HUES6 (cell line): Measurements from ENCODE around the gene DIS3L2.
"Not testable (repeated sequence)": the region's sequence is repeated elsewhere in the genome, so short reads cannot be mapped to it uniquely, and the experiment has no call there.

Experiments used
- H3K27ac ChIP-seq: 2 replicates; pipeline ENCODE4 v1.7.0; 2013; ENCODE audit warnings: low read depth, mild to moderate bottlenecking, low read length, inconsistent platforms
- H3K27me3 ChIP-seq: 2 replicates; pipeline ENCODE4 v1.6.1; 2013; ENCODE audit warnings: low read length; ENCODE audit not compliant: control insufficient read depth, insufficient read depth
- H3K36me3 ChIP-seq: 2 replicates; pipeline ENCODE4 v1.6.1; 2013; ENCODE audit warnings: low read length; ENCODE audit not compliant: control insufficient read depth, insufficient read depth
- H3K4me1 ChIP-seq: 2 replicates; pipeline ENCODE4 v1.6.1; 2013; ENCODE audit warnings: low read length; ENCODE audit not compliant: control insufficient read depth, insufficient read depth
- H3K4me3 ChIP-seq: 2 replicates; pipeline ENCODE4 v1.5.1; 2013; ENCODE audit warnings: low read depth, low read length
- H3K9ac ChIP-seq: one replicate; pipeline ENCODE4 v1.6.1; 2013; ENCODE audit warnings: mild to moderate bottlenecking, low read length
- H3K9me3 ChIP-seq: 2 replicates; pipeline ENCODE4 v1.6.1; 2013; ENCODE audit warnings: low read depth, low read length; ENCODE audit not compliant: control insufficient read depth, insufficient read depth

Gene DIS3L2

DNA sequence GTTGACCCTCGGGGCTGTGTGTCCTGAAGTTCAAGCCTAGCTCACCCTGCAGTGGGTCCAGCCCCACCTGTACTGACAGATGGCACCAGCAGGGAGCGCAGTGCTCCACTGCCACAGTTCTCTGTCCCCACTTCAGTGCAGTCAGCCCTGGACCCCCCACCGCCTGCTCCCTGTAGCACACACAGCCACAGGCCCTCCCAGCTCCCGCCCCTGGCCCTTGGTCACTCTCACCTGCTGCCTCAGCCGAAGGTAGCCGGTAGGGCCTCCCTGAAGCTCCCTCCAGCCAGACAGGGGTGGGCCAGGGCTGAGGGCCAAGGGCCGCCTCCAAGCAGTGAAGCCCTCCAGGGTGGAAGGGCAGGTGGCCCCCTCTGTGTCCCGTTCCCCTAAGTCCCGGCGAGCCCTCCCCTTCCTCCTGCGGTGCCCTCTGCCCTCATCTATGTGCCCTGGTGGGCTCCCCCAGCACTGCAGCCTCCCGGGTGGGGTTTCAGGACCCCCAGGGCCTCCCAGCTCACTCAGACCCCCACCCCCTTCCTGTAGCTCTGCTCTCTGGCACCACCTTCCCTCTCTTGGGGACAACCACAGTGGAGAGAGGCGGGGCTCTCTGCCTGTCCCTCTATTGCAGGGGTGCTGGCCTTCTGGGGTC lies 406.2 kb downstream of the DIS3L2 start:
- no peaks in the 10 kb centered on the region for H3K36me3 ChIP-seq
- no peak overlapping the region for H3K4me3 ChIP-seq
- no peak overlapping the region for H3K27ac ChIP-seq
- H3K27me3 ChIP-seq: no peaks in the 10 kb centered on the region
- H3K4me1 ChIP-seq: peaks cover 21% of the 10 kb centered on the region
- H3K9me3 ChIP-seq: no peaks in the 10 kb centered on the region
- no peak overlapping the region for H3K9ac ChIP-seq

DNA sequence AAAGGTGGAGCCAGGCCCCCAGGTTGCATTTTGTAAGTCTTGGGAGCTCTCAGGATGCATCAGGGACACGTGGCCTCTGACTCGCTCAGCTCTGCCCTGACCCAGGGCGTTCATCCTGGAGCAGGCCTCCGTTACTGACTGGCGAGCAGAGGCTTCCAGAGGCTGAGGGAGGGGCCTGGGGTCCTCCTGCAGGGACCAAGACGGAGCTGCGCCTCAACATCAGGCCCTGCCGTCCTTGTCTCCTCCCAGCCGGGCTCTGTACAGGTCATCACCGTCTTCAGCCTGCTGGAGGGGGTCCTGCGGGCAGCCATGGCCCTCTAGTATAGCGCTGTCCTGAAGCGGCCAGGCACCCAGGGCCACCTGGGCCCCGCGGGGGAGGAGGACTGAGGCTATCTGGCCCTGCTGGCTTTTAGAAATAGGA lies 406.8 kb downstream of the DIS3L2 start:
- no peaks in the 10 kb centered on the region for H3K27me3 ChIP-seq
- no peaks in the 10 kb centered on the region for H3K9me3 ChIP-seq
- no peak overlapping the region for H3K4me3 ChIP-seq
- no peaks in the 10 kb centered on the region for H3K36me3 ChIP-seq
- no peak overlapping the region for H3K27ac ChIP-seq
- no peak overlapping the region for H3K9ac ChIP-seq
- peaks cover 20% of the 10 kb centered on the region for H3K4me1 ChIP-seq

DNA sequence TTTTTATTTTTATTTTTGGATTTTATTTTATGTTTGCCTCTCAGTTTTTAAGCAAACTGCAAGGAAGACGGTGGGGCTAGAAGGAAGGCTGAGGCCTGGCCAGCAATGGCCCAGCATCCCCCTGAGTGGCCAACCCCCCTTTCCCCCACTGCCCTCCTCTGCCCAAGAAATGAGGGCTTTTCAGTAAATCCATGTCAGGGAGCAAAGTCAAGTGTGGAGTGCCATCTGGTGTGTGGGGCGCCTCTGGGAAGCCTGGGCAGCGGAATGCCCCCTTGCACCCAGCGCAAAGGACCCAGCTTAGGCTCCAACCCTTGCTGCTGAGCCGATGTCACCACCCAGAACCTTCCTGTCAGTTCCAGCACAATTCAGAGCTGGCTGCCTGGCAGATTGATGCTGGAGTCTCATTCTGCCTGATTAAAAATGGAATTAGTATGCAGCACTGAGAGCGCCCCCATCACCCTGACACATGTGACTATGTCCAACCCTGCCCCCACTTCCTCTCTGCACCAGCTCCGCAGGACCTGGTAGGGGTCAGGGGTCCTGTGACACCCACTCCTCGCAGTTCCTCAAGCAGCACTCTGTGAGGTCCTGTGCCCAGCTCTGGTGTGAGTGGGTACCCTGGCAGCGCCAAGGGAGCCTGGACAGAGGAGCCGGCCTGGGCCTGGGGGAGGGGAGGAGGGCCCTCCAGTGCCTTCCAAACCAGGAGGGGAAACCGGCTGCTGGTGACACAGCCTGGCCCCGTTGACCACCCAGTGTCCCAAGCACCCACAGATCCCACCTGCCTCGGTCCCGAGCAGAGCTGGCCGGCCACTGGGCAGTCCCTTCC lies 407.8 kb downstream of the DIS3L2 start:
- Histone ChIP-seq H3K27me3 (no peaks in the 10 kb centered on the region), H3K9me3 (no peaks in the 10 kb centered on the region), H3K36me3 (no peaks in the 10 kb centered on the region), H3K4me1 (peaks cover 20% of the 10 kb centered on the region), H3K9ac (no peak overlapping the region), H3K4me3 (no peak overlapping the region), H3K27ac (no peak overlapping the region)

DNA sequence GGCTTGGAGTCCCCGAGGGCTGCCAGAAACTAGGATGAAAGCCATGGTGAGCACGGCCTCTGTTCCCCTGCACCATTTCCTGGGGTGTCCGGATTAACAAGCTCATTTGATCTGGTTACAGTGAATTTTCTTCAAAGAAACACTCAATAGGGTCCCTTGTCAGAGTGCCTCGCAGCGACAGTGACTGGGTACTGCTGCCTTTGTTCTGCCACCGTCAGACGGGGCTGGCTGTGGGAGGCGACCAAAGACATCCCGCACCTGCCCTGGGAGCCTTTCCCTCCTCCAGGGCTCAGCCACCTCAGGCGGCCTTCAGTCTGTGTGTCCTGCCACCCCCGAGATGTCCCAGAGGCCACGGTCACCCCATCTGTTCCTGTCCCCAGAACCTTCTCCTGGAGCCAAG lies 408.5 kb downstream of the DIS3L2 start:
- H3K4me3 ChIP-seq, H3K36me3 ChIP-seq, H3K27ac ChIP-seq, H3K27me3 ChIP-seq, H3K9ac ChIP-seq, H3K9me3 ChIP-seq: not testable (repeated sequence)
- H3K4me1 ChIP-seq: peaks cover 24% of the 10 kb centered on the region

DNA sequence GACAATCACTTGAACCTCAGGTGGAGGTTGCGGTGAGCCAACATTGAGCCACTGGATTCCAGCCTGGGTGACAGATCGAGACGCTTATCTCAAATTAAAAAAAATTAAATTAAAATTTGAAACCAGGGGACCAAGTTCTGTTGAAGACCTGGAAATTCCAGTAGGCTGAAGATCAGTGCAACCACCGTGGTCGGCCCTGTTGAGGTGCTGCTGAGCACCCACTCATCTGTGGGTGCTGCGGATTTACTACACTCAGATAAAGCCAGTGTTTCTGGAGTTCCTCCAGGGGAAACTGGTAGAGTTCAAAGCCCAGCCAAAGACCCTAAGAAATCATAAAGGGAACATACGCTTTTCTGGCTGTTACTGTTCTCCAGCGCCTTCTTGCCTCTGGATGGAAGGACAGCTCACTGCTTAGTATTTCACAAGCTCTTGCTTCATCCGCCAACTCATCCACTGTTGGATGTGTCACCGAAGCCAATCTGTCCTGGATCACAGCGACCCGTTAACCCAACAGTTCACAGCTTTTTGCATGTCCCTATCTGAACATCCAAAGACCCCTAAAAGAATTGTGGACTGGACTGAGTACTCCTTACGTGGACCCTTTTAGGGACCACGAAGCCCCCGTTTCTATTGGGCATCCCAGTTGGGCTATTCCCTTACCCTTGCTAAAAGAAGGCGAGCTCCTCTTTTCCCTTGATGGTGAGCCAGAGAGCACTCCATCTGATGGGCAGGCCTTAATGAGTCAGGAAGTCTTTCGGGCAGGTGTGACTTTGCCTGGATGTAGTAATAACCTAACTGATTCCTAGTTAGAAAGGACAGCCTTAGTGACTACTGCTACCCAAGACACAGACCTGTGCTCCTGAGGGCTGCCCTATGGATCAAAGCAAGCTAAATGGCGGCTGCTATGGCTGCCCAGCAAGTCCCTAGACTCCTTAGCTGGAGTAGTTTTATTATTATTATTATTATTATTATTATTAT lies 411.0 kb downstream of the DIS3L2 start:
- Histone ChIP-seq H3K4me1 (peaks cover 19% of the 10 kb centered on the region), H3K4me3 (no peak overlapping the region), H3K9ac (no peak overlapping the region), H3K9me3 (no peaks in the 10 kb centered on the region), H3K27ac (no peak overlapping the region), H3K36me3 (no peaks in the 10 kb centered on the region), H3K27me3 (no peaks in the 10 kb centered on the region)

DNA sequence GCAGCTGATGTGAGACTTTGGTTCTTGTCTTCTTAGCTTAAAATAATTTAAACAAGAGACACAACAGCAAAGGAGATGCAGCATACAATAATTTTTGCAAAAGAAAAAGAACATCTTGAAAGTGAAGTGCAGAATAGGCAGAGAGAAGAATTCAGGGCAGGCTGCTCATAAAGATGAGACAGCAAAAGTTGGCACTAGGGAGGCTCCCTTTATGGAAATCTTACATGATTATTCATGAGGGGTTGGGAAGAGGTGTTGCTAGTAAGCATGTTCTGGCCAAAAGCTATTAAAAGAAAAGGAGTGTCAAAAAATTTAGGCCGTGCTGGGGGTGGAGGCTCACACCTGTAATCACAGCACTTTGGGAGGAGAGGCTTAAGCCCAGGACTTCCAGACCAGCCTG lies 412.8 kb downstream of the DIS3L2 start:
- H3K4me3 ChIP-seq: no peak overlapping the region
- no peaks in the 10 kb centered on the region for H3K9me3 ChIP-seq
- peaks cover 9% of the 10 kb centered on the region for H3K4me1 ChIP-seq
- no peaks in the 10 kb centered on the region for H3K36me3 ChIP-seq
- no peak overlapping the region for H3K9ac ChIP-seq
- no peak overlapping the region for H3K27ac ChIP-seq
- no peaks in the 10 kb centered on the region for H3K27me3 ChIP-seq

DNA sequence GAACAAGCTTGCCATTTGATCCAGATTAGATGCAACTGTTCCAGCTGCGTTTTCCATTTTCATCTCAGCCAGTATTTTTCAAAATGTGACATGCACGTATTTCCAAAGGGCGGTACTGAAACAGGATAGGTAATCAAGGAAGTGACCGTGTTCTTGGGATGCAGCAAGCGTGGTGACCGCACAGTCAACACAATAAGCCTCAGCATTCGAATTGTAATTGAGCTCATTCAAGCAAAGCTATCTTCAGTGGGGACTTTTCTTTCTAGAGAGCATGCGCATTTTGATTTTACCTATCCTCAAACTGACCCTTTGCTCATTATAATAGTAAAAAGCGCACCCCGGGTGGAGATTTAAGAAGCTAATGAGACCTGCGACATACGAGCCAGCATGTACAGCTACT lies 413.7 kb downstream of the DIS3L2 start:
- Histone ChIP-seq H3K4me3 (no peak overlapping the region), H3K9me3 (no peaks in the 10 kb centered on the region), H3K36me3 (no peaks in the 10 kb centered on the region), H3K27me3 (no peaks in the 10 kb centered on the region), H3K4me1 (peaks cover 4% of the 10 kb centered on the region; the same call in 1 of the 2 replicates), H3K9ac (no peak overlapping the region), H3K27ac (no peak overlapping the region)

DNA sequence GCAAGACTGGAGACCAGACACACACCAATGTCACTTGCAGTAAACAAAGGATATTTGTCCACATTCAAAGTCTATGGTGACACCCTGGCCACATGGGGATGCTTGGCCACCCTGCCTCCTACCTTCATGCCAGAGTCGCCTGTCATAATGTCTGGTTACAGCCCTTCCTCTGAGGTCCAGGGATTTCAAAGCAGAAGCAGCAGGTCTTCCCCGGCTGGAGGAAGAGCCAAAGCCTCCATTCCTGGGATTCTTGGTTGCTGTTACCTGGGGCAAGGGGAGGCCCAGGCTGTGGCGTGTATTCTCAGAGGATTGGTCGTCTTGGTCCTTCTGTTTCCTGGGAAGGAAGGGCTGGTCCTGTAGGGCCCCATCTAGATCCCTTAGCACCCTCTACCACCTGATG lies 414.7 kb downstream of the DIS3L2 start:
- Histone ChIP-seq H3K36me3 (no peaks in the 10 kb centered on the region), H3K4me3 (no peak overlapping the region), H3K4me1 (peaks cover 4% of the 10 kb centered on the region; the same call in 1 of the 2 replicates), H3K9me3 (no peaks in the 10 kb centered on the region), H3K9ac (no peak overlapping the region), H3K27me3 (no peaks in the 10 kb centered on the region), H3K27ac (no peak overlapping the region)

DNA sequence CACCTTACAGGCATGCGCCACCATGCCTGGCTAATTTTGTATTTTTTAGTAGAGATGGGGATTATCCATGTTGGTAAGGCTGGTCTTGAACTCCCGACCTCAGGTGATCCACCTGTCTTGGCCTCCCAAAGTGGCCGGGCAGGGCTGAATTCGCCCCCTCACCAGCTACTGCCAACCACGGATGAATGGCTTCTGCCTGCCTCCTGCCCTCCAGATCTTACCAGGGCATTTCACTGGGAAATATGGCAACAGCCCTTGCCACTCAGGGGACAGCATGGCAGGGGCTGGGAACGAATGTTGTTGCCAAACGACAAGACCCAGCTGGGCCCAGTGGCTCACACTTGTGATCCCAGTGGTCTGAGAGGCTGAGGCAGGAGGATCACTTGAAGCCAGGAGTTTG lies 415.2 kb downstream of the DIS3L2 start:
- Histone ChIP-seq H3K9me3 (no peaks in the 10 kb centered on the region), H3K27me3 (no peaks in the 10 kb centered on the region), H3K4me3 (no peak overlapping the region), H3K9ac (no peak overlapping the region), H3K27ac (no peak overlapping the region), H3K4me1 (peaks cover 4% of the 10 kb centered on the region; the same call in 1 of the 2 replicates), H3K36me3 (no peaks in the 10 kb centered on the region)

DNA sequence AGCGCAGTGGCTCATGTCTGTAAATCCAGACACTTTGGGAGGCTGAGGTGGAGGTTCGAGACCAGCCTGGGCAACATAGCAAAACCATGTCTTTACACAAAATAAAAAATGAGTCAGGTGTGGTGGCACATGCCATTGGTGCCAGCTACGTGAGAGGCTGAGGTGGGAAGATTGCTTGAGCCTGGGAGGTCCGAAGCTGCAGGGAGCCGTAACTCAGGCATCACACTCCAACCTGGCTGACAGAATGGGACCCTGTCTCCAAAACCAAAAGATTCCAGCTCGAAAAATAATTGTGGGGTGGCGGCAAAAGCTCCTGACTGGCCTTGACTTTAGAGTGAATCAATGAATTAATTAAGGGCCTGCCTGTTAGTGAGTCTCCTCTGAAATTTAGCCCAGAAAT lies 415.8 kb downstream of the DIS3L2 start:
- no peak overlapping the region for H3K9ac ChIP-seq
- H3K27me3 ChIP-seq: no peaks in the 10 kb centered on the region; the same call in 1 of the 2 replicates
- H3K27ac ChIP-seq: no peak overlapping the region

More for the DNA sequence above, 415.8 kb downstream of the DIS3L2 start:
- Histone ChIP-seq H3K36me3 (no peaks in the 10 kb centered on the region), H3K4me1 (peaks cover 6% of the 10 kb centered on the region), H3K9me3 (no peaks in the 10 kb centered on the region), H3K4me3 (no peak overlapping the region)
